HCT116 (cell line): ENCODE measurements around the gene IGF2BP1.

Experiments
- CEBPB ChIP-seq: IDR thresholded peaks from 2 replicates; pipeline ENCODE4 v1.6.1; 2012; ENCODE audit warnings: low read depth
- EZH2 ChIP-seq: fragments of 200-600 bp; sonication (generic); IDR thresholded peaks from 2 replicates; pipeline ENCODE4 v1.6.1; 2017; ENCODE audit warnings: antibody characterized with exemption, mixed run types
- FOSL1 ChIP-seq: IDR thresholded peaks from 2 replicates; pipeline ENCODE4 v1.6.1; 2012; ENCODE audit warnings: low read depth
- POLR2A ChIP-seq: IDR thresholded peaks from 2 replicates; pipeline ENCODE4 v1.7.0; 2011; ENCODE audit warnings: borderline replicate concordance; ENCODE audit not compliant: insufficient read depth, insufficient read length; ENCODE audit errors: extremely low read depth
- POLR2AphosphoS5 ChIP-seq: IDR thresholded peaks from 2 replicates; pipeline ENCODE4 v1.6.1; 2011; ENCODE audit warnings: mild to moderate bottlenecking, low read depth, low read length, moderate library complexity
- SP1 ChIP-seq: IDR thresholded peaks from 2 replicates; pipeline ENCODE4 v1.6.1; 2012; ENCODE audit warnings: low read depth
- ZFX ChIP-seq: fragments of 450-650 bp; IDR thresholded peaks from 2 replicates; pipeline ENCODE4 v1.6.1; 2017
- TF ChIP-seq, protein P1 (sequence below), 3 experiments: fragments of 200-600 bp in 1 of 3; sonication (generic) in 1 of 3; IDR thresholded peaks in 2 of 3; conservative IDR thresholded peaks in 1 of 3; 2 replicates each; pipeline ENCODE4 v1.5.1; 2012 to 2017; ENCODE audit warnings: low read depth in 2 of 3, low read length in 2 of 3, antibody characterized with exemption in 1 of 3, borderline replicate concordance in 1 of 3, control low read depth in 1 of 3, mild to moderate bottlenecking in 1 of 3, mixed read lengths in 1 of 3, mixed run types in 1 of 3, moderate library complexity in 1 of 3; ENCODE audit not compliant: insufficient read depth in 1 of 3
- TF ChIP-seq, protein P2 (sequence below): IDR thresholded peaks from 2 replicates; pipeline ENCODE4 v1.6.1; 2012
- TF ChIP-seq, protein P3 (sequence below): IDR thresholded peaks from 2 replicates; pipeline ENCODE4 v1.6.1; 2012; ENCODE audit warnings: low read depth

DNA sequence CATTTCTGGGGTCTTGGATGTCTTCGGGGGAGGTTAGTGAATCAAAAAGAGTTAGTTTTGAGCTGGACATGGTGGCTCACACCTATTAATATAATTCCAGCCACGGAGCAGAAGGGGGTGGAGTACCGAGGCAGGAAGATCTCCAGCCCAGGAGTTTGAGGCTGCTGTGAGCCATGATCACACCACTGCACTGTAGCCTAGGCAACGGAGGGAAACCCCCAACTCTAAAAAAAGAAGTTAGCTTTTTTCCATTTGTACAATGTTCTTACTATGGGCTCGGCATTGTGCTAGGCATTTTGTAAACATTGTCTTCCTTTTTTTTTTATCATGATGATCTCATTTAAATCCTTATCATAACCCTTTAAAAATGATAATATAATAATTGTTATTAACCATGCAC, 44.3 kb upstream of the IGF2BP1 start:
- TF ChIP-seq, protein P1, sequence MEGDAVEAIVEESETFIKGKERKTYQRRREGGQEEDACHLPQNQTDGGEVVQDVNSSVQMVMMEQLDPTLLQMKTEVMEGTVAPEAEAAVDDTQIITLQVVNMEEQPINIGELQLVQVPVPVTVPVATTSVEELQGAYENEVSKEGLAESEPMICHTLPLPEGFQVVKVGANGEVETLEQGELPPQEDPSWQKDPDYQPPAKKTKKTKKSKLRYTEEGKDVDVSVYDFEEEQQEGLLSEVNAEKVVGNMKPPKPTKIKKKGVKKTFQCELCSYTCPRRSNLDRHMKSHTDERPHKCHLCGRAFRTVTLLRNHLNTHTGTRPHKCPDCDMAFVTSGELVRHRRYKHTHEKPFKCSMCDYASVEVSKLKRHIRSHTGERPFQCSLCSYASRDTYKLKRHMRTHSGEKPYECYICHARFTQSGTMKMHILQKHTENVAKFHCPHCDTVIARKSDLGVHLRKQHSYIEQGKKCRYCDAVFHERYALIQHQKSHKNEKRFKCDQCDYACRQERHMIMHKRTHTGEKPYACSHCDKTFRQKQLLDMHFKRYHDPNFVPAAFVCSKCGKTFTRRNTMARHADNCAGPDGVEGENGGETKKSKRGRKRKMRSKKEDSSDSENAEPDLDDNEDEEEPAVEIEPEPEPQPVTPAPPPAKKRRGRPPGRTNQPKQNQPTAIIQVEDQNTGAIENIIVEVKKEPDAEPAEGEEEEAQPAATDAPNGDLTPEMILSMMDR (IDR thresholded peaks at IDR 0.05 in 2 of 3, conservative IDR thresholded peaks at IDR 0.05 in 1 of 3; ENCODE audit: borderline replicate concordance in 1 of 3, insufficient read depth in 1 of 3, low read depth in 2 of 3, low read length in 2 of 3) = no peak
- no peak for TF ChIP-seq POLR2AphosphoS5
- no peak for TF ChIP-seq POLR2A
- TF ChIP-seq SP1 = no peak
- TF ChIP-seq CEBPB = no peak
- TF ChIP-seq EZH2 = no peak
- TF ChIP-seq, protein P2, sequence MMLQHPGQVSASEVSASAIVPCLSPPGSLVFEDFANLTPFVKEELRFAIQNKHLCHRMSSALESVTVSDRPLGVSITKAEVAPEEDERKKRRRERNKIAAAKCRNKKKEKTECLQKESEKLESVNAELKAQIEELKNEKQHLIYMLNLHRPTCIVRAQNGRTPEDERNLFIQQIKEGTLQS = no peak
- TF ChIP-seq, protein P3, sequence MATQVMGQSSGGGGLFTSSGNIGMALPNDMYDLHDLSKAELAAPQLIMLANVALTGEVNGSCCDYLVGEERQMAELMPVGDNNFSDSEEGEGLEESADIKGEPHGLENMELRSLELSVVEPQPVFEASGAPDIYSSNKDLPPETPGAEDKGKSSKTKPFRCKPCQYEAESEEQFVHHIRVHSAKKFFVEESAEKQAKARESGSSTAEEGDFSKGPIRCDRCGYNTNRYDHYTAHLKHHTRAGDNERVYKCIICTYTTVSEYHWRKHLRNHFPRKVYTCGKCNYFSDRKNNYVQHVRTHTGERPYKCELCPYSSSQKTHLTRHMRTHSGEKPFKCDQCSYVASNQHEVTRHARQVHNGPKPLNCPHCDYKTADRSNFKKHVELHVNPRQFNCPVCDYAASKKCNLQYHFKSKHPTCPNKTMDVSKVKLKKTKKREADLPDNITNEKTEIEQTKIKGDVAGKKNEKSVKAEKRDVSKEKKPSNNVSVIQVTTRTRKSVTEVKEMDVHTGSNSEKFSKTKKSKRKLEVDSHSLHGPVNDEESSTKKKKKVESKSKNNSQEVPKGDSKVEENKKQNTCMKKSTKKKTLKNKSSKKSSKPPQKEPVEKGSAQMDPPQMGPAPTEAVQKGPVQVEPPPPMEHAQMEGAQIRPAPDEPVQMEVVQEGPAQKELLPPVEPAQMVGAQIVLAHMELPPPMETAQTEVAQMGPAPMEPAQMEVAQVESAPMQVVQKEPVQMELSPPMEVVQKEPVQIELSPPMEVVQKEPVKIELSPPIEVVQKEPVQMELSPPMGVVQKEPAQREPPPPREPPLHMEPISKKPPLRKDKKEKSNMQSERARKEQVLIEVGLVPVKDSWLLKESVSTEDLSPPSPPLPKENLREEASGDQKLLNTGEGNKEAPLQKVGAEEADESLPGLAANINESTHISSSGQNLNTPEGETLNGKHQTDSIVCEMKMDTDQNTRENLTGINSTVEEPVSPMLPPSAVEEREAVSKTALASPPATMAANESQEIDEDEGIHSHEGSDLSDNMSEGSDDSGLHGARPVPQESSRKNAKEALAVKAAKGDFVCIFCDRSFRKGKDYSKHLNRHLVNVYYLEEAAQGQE = no peak
- no peak for TF ChIP-seq FOSL1
- no peak for TF ChIP-seq ZFX
